ENCODE results near the gene CCNQ.

Gene CCNQ

DNA sequence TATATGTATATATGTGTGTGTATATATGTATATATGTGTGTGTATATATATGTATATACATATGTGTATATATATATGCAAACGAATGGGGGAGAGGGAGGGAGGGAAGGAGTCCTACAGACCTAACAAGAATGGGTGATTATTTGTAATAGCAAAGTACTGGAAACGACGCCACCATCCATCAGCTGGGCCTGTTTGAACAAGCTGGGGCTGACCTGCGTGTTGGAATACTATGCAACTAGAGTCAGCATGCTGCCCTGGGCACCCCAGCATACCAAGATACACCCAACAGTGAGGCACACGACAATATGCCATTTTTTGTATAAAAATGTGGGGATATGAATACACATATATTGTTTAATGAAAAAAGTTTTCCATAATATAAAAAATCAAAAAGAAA lies 21.6 kb upstream of the CCNQ start:
- Histone ChIP-seq H3K4me3 (ENCODE audit: low read depth in 1 of 2, low read length in 2 of 2) (no peak overlapping the region), H3K9me3 (ENCODE audit: insufficient read depth, low read length, severe bottlenecking) (no peaks in the 10 kb centered on the region), H3K27me3 (ENCODE audit: insufficient read depth, low read length, poor library complexity) (no peaks in the 10 kb centered on the region), H3K4me1 (ENCODE audit: insufficient read depth, low read length) (no peaks in the 10 kb centered on the region), H4K20me1 (ENCODE audit: insufficient read depth, low read length) (no peaks in the 10 kb centered on the region), H3K27ac (ENCODE audit: low read length) (no peak overlapping the region), H3K4me2 (ENCODE audit: insufficient read depth, low read length) (no peak overlapping the region), H2AFZ (ENCODE audit: low read depth, low read length) (no peak overlapping the region), H3K79me2 (ENCODE audit: insufficient read depth, low read length) (no peaks in the 10 kb centered on the region), H3K9ac (ENCODE audit: low read depth, low read length) (no peak overlapping the region), H3K36me3 (ENCODE audit: insufficient read depth, low read length) (no peaks in the 10 kb centered on the region)
- no peak for DNase-seq
- no peak for TF ChIP-seq CTCF (IDR thresholded peaks at IDR 0.05; ENCODE audit: borderline replicate concordance, extremely low read depth, low read length, poor library complexity, severe bottlenecking)
- TF ChIP-seq EZH2 (IDR thresholded peaks at IDR 0.05; ENCODE audit: borderline replicate concordance, low read depth, low read length, severe bottlenecking), result no peak
- ATAC-seq (ENCODE audit: insufficient read depth, low read depth), result no peak

- Histone ChIP-seq H3K9me3 (ENCODE audit: insufficient read depth, low read length, severe bottlenecking) (no peaks in the 10 kb centered on the region), H3K36me3 (ENCODE audit: insufficient read depth, low read length) (no peaks in the 10 kb centered on the region), H3K79me2 (ENCODE audit: insufficient read depth, low read length) (no peaks in the 10 kb centered on the region), H4K20me1 (ENCODE audit: insufficient read depth, low read length) (no peaks in the 10 kb centered on the region), H2AFZ (ENCODE audit: low read depth, low read length) (no peak overlapping the region), H3K9ac (ENCODE audit: low read depth, low read length) (no peak overlapping the region), H3K27ac (ENCODE audit: low read length) (no peak overlapping the region), H3K4me2 (ENCODE audit: insufficient read depth, low read length) (no peak overlapping the region), H3K4me1 (ENCODE audit: insufficient read depth, low read length) (no peaks in the 10 kb centered on the region), H3K4me3 (ENCODE audit: low read depth in 1 of 2, low read length in 2 of 2) (no peak overlapping the region), H3K27me3 (ENCODE audit: insufficient read depth, low read length, poor library complexity) (no peaks in the 10 kb centered on the region)
- DNase-seq (no peak), ATAC-seq (ENCODE audit: insufficient read depth, low read depth) (no peak)
- TF ChIP-seq EZH2 (IDR thresholded peaks at IDR 0.05; ENCODE audit: borderline replicate concordance, low read depth, low read length, severe bottlenecking) (no peak), CTCF (IDR thresholded peaks at IDR 0.05; ENCODE audit: borderline replicate concordance, extremely low read depth, low read length, poor library complexity, severe bottlenecking) (no peak)
These were observed 15.9 kb upstream of the CCNQ start for GRCh38 chrX:153614818-153615217.

- Histone ChIP-seq H3K4me1 (ENCODE audit: insufficient read depth, low read length) (no peaks in the 10 kb centered on the region), H3K4me3 (ENCODE audit: low read depth in 1 of 2, low read length in 2 of 2) (no peak overlapping the region), H3K27me3 (ENCODE audit: insufficient read depth, low read length, poor library complexity) (no peaks in the 10 kb centered on the region), H2AFZ (ENCODE audit: low read depth, low read length) (no peak overlapping the region), H3K79me2 (ENCODE audit: insufficient read depth, low read length) (no peaks in the 10 kb centered on the region), H3K9ac (ENCODE audit: low read depth, low read length) (no peak overlapping the region), H3K36me3 (ENCODE audit: insufficient read depth, low read length) (no peaks in the 10 kb centered on the region), H3K4me2 (ENCODE audit: insufficient read depth, low read length) (no peak overlapping the region), H3K9me3 (ENCODE audit: insufficient read depth, low read length, severe bottlenecking) (no peaks in the 10 kb centered on the region), H4K20me1 (ENCODE audit: insufficient read depth, low read length) (no peaks in the 10 kb centered on the region), H3K27ac (ENCODE audit: low read length) (no peak overlapping the region)
- DNase-seq, result no peak
- TF ChIP-seq EZH2 (IDR thresholded peaks at IDR 0.05; ENCODE audit: borderline replicate concordance, low read depth, low read length, severe bottlenecking) (no peak), CTCF (IDR thresholded peaks at IDR 0.05; ENCODE audit: borderline replicate concordance, extremely low read depth, low read length, poor library complexity, severe bottlenecking) (no peak)
- no peak for ATAC-seq (ENCODE audit: insufficient read depth, low read depth)
These were observed 13.5 kb upstream of the CCNQ start for GRCh38 chrX:153612413-153612812.
